H9 (cell line): ENCODE results near the gene PRPF38B. TPM values are rescaled to one million over a fixed set of nuclear protein-coding genes. Genes with fewer than 3 reads are reported as not detected.

Experiments
- DNase-seq: peaks from one replicate; pipeline ENCODE4 v3.0.0-alpha.2; 2017
- H2AFZ ChIP-seq: one replicate; pipeline ENCODE4 v1.6.1; 2013; ENCODE audit warnings: mild to moderate bottlenecking, low read length, control low read depth, moderate library complexity
- H2AK5ac ChIP-seq: 2 replicates; pipeline ENCODE4 v1.6.1; 2013; ENCODE audit warnings: low read length, control low read depth, mixed read lengths; ENCODE audit not compliant: insufficient read length
- H2BK120ac ChIP-seq: one replicate; pipeline ENCODE4 v1.6.1; 2013; ENCODE audit warnings: low read depth, mild to moderate bottlenecking, low read length, control low read depth, inconsistent platforms; ENCODE audit not compliant: poor library complexity, severe bottlenecking
- H2BK12ac ChIP-seq: 2 replicates; pipeline ENCODE4 v1.6.1; 2013; ENCODE audit warnings: low read length, control low read depth, mixed read lengths, low read depth; ENCODE audit not compliant: insufficient read length
- H2BK15ac ChIP-seq: 2 replicates; pipeline ENCODE4 v1.6.1; 2013; ENCODE audit warnings: low read depth, low read length, control low read depth
- H2BK20ac ChIP-seq: one replicate; pipeline ENCODE4 v1.6.1; 2013; ENCODE audit warnings: low read depth, mild to moderate bottlenecking, low read length, control low read depth, inconsistent platforms; ENCODE audit not compliant: poor library complexity, severe bottlenecking
- H2BK5ac ChIP-seq: 2 replicates; pipeline ENCODE4 v1.6.1; 2013; ENCODE audit warnings: low read length, control low read depth, mixed read lengths; ENCODE audit not compliant: insufficient read length
- H3K14ac ChIP-seq: 2 replicates; pipeline ENCODE4 v1.6.1; 2013; ENCODE audit warnings: low read length, control low read depth; ENCODE audit not compliant: insufficient read depth
- H3K18ac ChIP-seq: 2 replicates; pipeline ENCODE4 v1.6.1; 2013; ENCODE audit warnings: low read depth, mild to moderate bottlenecking, mixed read lengths, low read length, control low read depth; ENCODE audit not compliant: insufficient read length
- H3K23ac ChIP-seq: 2 replicates; pipeline ENCODE4 v1.6.1; 2013; ENCODE audit warnings: low read length, control low read depth, mixed read lengths, low read depth; ENCODE audit not compliant: insufficient read length
- H3K23me2 ChIP-seq: 2 replicates; pipeline ENCODE4 v1.6.1; 2013; ENCODE audit warnings: low read depth, mild to moderate bottlenecking, mixed read lengths, low read length, control low read depth; ENCODE audit not compliant: insufficient read length, poor library complexity, severe bottlenecking
- H3K27ac ChIP-seq: 2 replicates; pipeline ENCODE4 v1.5.1; 2013; ENCODE audit warnings: low read length, control low read depth, mixed read lengths, low read depth; ENCODE audit not compliant: insufficient read length
- H3K27me3 ChIP-seq: 2 replicates; pipeline ENCODE4 v1.6.1; 2013; ENCODE audit warnings: low read length, control low read depth, inconsistent platforms; ENCODE audit not compliant: insufficient read depth
- H3K4ac ChIP-seq: 2 replicates; pipeline ENCODE4 v1.6.1; 2013; ENCODE audit warnings: low read depth, mild to moderate bottlenecking, control low read depth, inconsistent platforms, low read length, moderate library complexity
- H3K4me1 ChIP-seq: 2 replicates; pipeline ENCODE4 v1.6.1; 2013; ENCODE audit warnings: low read length, control low read depth, inconsistent platforms; ENCODE audit not compliant: insufficient read depth
- H3K4me2 ChIP-seq: 2 replicates; pipeline ENCODE4 v1.6.1; 2013; ENCODE audit warnings: low read length, control low read depth, mixed read lengths; ENCODE audit not compliant: insufficient read length, insufficient read depth
- H3K56ac ChIP-seq: 2 replicates; pipeline ENCODE4 v1.6.1; 2013; ENCODE audit warnings: low read depth, mild to moderate bottlenecking, mixed read lengths, low read length, control low read depth; ENCODE audit not compliant: insufficient read length
- H3K79me1 ChIP-seq: 2 replicates; pipeline ENCODE4 v1.6.1; 2013; ENCODE audit warnings: low read depth, mild to moderate bottlenecking, moderate library complexity, low read length, control low read depth, inconsistent platforms; ENCODE audit not compliant: insufficient read depth, poor library complexity, severe bottlenecking
- H3K79me2 ChIP-seq: 2 replicates; pipeline ENCODE4 v1.6.1; 2013; ENCODE audit warnings: low read length, control low read depth, inconsistent platforms; ENCODE audit not compliant: insufficient read depth
- H3K9ac ChIP-seq: 2 replicates; pipeline ENCODE4 v1.6.1; 2013; ENCODE audit warnings: low read length, control low read depth, mixed read lengths; ENCODE audit not compliant: insufficient read length; ENCODE audit errors: extremely low read depth
- H3K9me3 ChIP-seq: one replicate; pipeline ENCODE4 v1.6.1; 2013; ENCODE audit warnings: low read depth, low read length, inconsistent platforms; ENCODE audit not compliant: control insufficient read depth
- H3T11ph ChIP-seq: one replicate; pipeline ENCODE4 v1.6.1; 2013; ENCODE audit warnings: mild to moderate bottlenecking, low read length, control low read depth, inconsistent platforms
- H4K20me1 ChIP-seq: one replicate; pipeline ENCODE4 v1.6.1; 2013; ENCODE audit not compliant: control insufficient read depth, insufficient read length, insufficient read depth
- H4K5ac ChIP-seq: 2 replicates; pipeline ENCODE4 v1.6.1; 2013; ENCODE audit warnings: low read depth, mild to moderate bottlenecking, mixed read lengths, low read length, control low read depth; ENCODE audit not compliant: insufficient read length
- H4K8ac ChIP-seq: replicated peaks from 2 replicates; pipeline ENCODE4 v1.6.1; 2013; ENCODE audit warnings: low read length, control low read depth, mixed read lengths, low read depth; ENCODE audit not compliant: insufficient read length
- H4K91ac ChIP-seq: 2 replicates; pipeline ENCODE4 v1.6.1; 2013; ENCODE audit warnings: low read depth, mild to moderate bottlenecking, moderate library complexity, mixed read lengths, low read length, control low read depth; ENCODE audit not compliant: insufficient read length
- H3K27ac Mint-ChIP-seq, 3 experiments: 2 replicates in 2 of 3; 3 replicates in 1 of 3; pipeline ENCODE4 v1.8.0; 2020 to 2021; ENCODE audit warnings: mixed read lengths in 3 of 3, mild to moderate bottlenecking in 1 of 3, moderate library complexity in 1 of 3
- H3K27me3 Mint-ChIP-seq: 2 replicates; pipeline ENCODE4 v1.8.0; 2021; ENCODE audit warnings: low read depth, mild to moderate bottlenecking, moderate library complexity, mixed read lengths
- H3K36me3 Mint-ChIP-seq, 3 experiments: 2 replicates in 2 of 3; 3 replicates in 1 of 3; pipeline ENCODE4 v1.8.0; 2020 to 2021; ENCODE audit warnings: low read depth in 3 of 3, mixed read lengths in 3 of 3; ENCODE audit not compliant: insufficient read depth in 1 of 3
- H3K4me1 Mint-ChIP-seq, 2 experiments: 2 replicates each; pipeline ENCODE4 v1.8.0; 2020; ENCODE audit warnings: mixed read lengths in 2 of 2
- H3K4me3 Mint-ChIP-seq, 2 experiments: 2 replicates in 1 of 2; 3 replicates in 1 of 2; pipeline ENCODE4 v1.8.0; 2020 to 2021; ENCODE audit warnings: mild to moderate bottlenecking in 2 of 2, mixed read lengths in 2 of 2, moderate library complexity in 1 of 2
- H3K9me3 Mint-ChIP-seq, 2 experiments: 2 replicates in 1 of 2; 3 replicates in 1 of 2; pipeline ENCODE4 v1.8.0; 2020; ENCODE audit warnings: mild to moderate bottlenecking in 2 of 2, mixed read lengths in 2 of 2, moderate library complexity in 1 of 2
- WGBS: extraction: QIAGEN DNeasy Blood & Tissue Kit; methylation state at CpG from one replicate; pipeline ENCODE4 v1.1.7; 2013; ENCODE audit warnings: missing lambda C conversion rate, low lambda C conversion rate, mixed read lengths; ENCODE audit not compliant: insufficient read length; ENCODE audit errors: extremely low coverage; 5-methylcytosine and 5-hydroxymethylcytosine counted together
- total RNA-seq: library from RNA; stranded (reverse); gene quantifications from 2 replicates; pipeline ENCODE4 v1.2.1, GENCODE V29; 2021
- TF ChIP-seq, protein P1 (sequence below): fragments of 200-600 bp; sonication (generic); conservative IDR thresholded peaks from 3 replicates; pipeline ENCODE4 v1.8.0; 2021; ENCODE audit warnings: antibody characterized with exemption, mild to moderate bottlenecking

Gene PRPF38B
- total RNA-seq, 1 experiment from 2014 or later, result 60.0 TPM

GRCh38 chr1:108722292-108722691 lies 30.2 kb downstream of the PRPF38B start:
- Histone ChIP-seq H4K91ac (no peak overlapping the region), H3K79me1 (no peaks in the 10 kb centered on the region), H3K56ac (no peak overlapping the region), H3K18ac (no peak overlapping the region), H2BK15ac (no peak overlapping the region), H3K4ac (no peak overlapping the region), H2BK5ac (no peak overlapping the region), H3K4me1 (peaks cover 2% of the 10 kb centered on the region; the same call in 1 of the 2 replicates), H2BK120ac (no peak overlapping the region), H3K79me2 (no peaks in the 10 kb centered on the region), H3K23ac (no peak overlapping the region), H2AK5ac (no peak overlapping the region), H4K8ac (no peak overlapping the region), H4K5ac (no peak overlapping the region), H3K23me2 (no peaks in the 10 kb centered on the region), H3K4me2 (no peak overlapping the region), H2BK12ac (no peak overlapping the region), H3K27ac (no peak overlapping the region), H3K9ac (no peak overlapping the region), H2AFZ (no peak overlapping the region), H3T11ph (no peak overlapping the region), H4K20me1 (no peaks in the 10 kb centered on the region), H3K27me3 (no peaks in the 10 kb centered on the region), H3K14ac (no peak overlapping the region), H3K9me3 (no peaks in the 10 kb centered on the region), H2BK20ac (no peak overlapping the region)
- Mint-ChIP-seq H3K4me3 (no peak overlapping the region), H3K9me3 (no peaks in the 10 kb centered on the region), H3K4me1 (peaks cover 31 to 32% of the 10 kb centered on the region in 2 experiments), H3K36me3 (no peaks in the 10 kb centered on the region; a peak in 2 of 7 replicates), H3K27me3 (no peaks in the 10 kb centered on the region; the same call in 1 of the 2 replicates), H3K27ac (no peak overlapping the region)
- no peak for DNase-seq
- WGBS, result no CpG with 5 or more reads among the region's 6 CpGs
- TF ChIP-seq, protein P1, sequence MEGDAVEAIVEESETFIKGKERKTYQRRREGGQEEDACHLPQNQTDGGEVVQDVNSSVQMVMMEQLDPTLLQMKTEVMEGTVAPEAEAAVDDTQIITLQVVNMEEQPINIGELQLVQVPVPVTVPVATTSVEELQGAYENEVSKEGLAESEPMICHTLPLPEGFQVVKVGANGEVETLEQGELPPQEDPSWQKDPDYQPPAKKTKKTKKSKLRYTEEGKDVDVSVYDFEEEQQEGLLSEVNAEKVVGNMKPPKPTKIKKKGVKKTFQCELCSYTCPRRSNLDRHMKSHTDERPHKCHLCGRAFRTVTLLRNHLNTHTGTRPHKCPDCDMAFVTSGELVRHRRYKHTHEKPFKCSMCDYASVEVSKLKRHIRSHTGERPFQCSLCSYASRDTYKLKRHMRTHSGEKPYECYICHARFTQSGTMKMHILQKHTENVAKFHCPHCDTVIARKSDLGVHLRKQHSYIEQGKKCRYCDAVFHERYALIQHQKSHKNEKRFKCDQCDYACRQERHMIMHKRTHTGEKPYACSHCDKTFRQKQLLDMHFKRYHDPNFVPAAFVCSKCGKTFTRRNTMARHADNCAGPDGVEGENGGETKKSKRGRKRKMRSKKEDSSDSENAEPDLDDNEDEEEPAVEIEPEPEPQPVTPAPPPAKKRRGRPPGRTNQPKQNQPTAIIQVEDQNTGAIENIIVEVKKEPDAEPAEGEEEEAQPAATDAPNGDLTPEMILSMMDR, result no peak
